ENCODE measurements around the gene HSD17B4. TPM values are rescaled to one million over a fixed set of nuclear protein-coding genes. Genes with fewer than 3 reads are reported as not detected.
"Not testable (repeated sequence)": the region's sequence is repeated elsewhere in the genome, so short reads cannot be mapped to it uniquely, and the experiment has no call there.

Gene HSD17B4
- total and polyA plus RNA-seq, 2 experiments from 2014 or later: 326 to 332 TPM

- H3K4me1 ChIP-seq (ENCODE audit: insufficient read depth): 0 out of 2 replicates have a peak, but pooled peaks cover 14% of the 10 kb centered on the region
- not testable (repeated sequence) for H4K20me1 ChIP-seq (replicated peaks; ENCODE audit: insufficient read depth); H3K4me2 ChIP-seq; H3F3A ChIP-seq (replicated peaks; ENCODE audit: low read depth); H3K36me3 Mint-ChIP-seq (ENCODE audit: low read depth); H3K79me2 ChIP-seq (replicated peaks; ENCODE audit: insufficient read depth); H3K36me3 ChIP-seq (ENCODE audit: insufficient read depth); H3K27ac ChIP-seq (ENCODE audit: low read depth); H2AFZ ChIP-seq; H3K27ac Mint-ChIP-seq; DNase-seq (ENCODE audit: low spot score); H3K4me3 ChIP-seq; H3K9me3 Mint-ChIP-seq; H3K4me3 Mint-ChIP-seq; H3K9me2 ChIP-seq (ENCODE audit: insufficient read depth); H3K27me3 ChIP-seq (ENCODE audit: insufficient read depth); H3K27me3 Mint-ChIP-seq (ENCODE audit: insufficient read depth, low read depth, poor library complexity); ATAC-seq
- H3K4me1 Mint-ChIP-seq: peaks cover 23% of the 10 kb centered on the region
Measured at GRCh38 chr5:119414124-119414734, 38.1 kb upstream of the HSD17B4 start.

GRCh38 chr5:119417891-119418605 is 34.2 kb upstream of the HSD17B4 start:
- 0 out of 2 replicates have a peak, but pooled peaks cover 8% of the 10 kb centered on the region for H3K4me1 ChIP-seq (ENCODE audit: insufficient read depth)
- ATAC-seq (no peak), DNase-seq (ENCODE audit: low spot score) (no peak)
- no peaks in the 10 kb centered on the region for H3F3A ChIP-seq (replicated peaks; ENCODE audit: low read depth)
- Mint-ChIP-seq H3K27me3 (ENCODE audit: insufficient read depth, low read depth, poor library complexity) (no peaks in the 10 kb centered on the region), H3K27ac (0 out of 2 replicates have a peak overlapping the region, but pooled peaks have one; percentile 1), H3K9me3 (no peaks in the 10 kb centered on the region), H3K4me3 (no peak overlapping the region), H3K36me3 (ENCODE audit: low read depth) (no peaks in the 10 kb centered on the region), H3K4me1 (peaks cover 15% of the 10 kb centered on the region)
- H3K27me3 ChIP-seq (ENCODE audit: insufficient read depth): no peaks in the 10 kb centered on the region
- H3K9me2 ChIP-seq (ENCODE audit: insufficient read depth): peaks cover 5% of the 10 kb centered on the region; the same call in 1 of the 2 replicates
- no peaks in the 10 kb centered on the region for H4K20me1 ChIP-seq (replicated peaks; ENCODE audit: insufficient read depth)
- H3K36me3 ChIP-seq (ENCODE audit: insufficient read depth): no peaks in the 10 kb centered on the region
- H3K4me3 ChIP-seq: no peak overlapping the region
- H2AFZ ChIP-seq: peak overlapping the region; percentile 72; the same call in 1 of the 2 replicates
- H3K4me2 ChIP-seq: no peak overlapping the region
- no peaks in the 10 kb centered on the region for H3K79me2 ChIP-seq (replicated peaks; ENCODE audit: insufficient read depth)
- H3K27ac ChIP-seq (ENCODE audit: low read depth): no peak overlapping the region
- TF ChIP-seq POLR2AphosphoS5 (IDR thresholded peaks at IDR 0.05; ENCODE audit: low read depth): no peak
- TF ChIP-seq ETS1 (IDR thresholded peaks at IDR 0.05): no peak
- TF ChIP-seq CTCF (conservative IDR thresholded peaks at IDR 0.05; ENCODE audit: low read depth in 2 of 2): no peak
- TF ChIP-seq CREB1 (CRISPR knock-in tag; IDR thresholded peaks at IDR 0.05; ENCODE audit: low read depth): no peak
- TF ChIP-seq ZNF462 (CRISPR knock-in tag; IDR thresholded peaks at IDR 0.05): no peak
- no peak for TF ChIP-seq NANOG (IDR thresholded peaks at IDR 0.05; ENCODE audit: borderline replicate concordance)
- no peak for TF ChIP-seq ZNF114 (CRISPR knock-in tag; IDR thresholded peaks at IDR 0.05)
- no peak for TF ChIP-seq EZH2 (IDR thresholded peaks at IDR 0.05; ENCODE audit: low read depth, unreplicated experiment)
- TF ChIP-seq STAT1 (IDR thresholded peaks at IDR 0.05; ENCODE audit: unreplicated experiment): no peak
- TF ChIP-seq EZH2phosphoT487 (IDR thresholded peaks at IDR 0.05; ENCODE audit: unreplicated experiment): no peak
- no peak for TF ChIP-seq ZNF331 (CRISPR knock-in tag; IDR thresholded peaks at IDR 0.05; ENCODE audit: low read depth)
